ENCODE results near the gene MAP7D1. TPM values are rescaled to one million over a fixed set of nuclear protein-coding genes. Genes with fewer than 3 reads are reported as not detected.
"Not testable (repeated sequence)": the region's sequence is repeated elsewhere in the genome, so short reads cannot be mapped to it uniquely, and the experiment has no call there.

The MAP7D1 gene
- total and polyA plus RNA-seq, 2 experiments from 2014 or later: 46.0 to 97.8 TPM

- peak; percentile 100 for DNase-seq (ENCODE audit: low spot score)
- Histone ChIP-seq H3K4me2 (peak within 1 kb of the TSS; percentile 89), H3K9me2 (replicated peaks; ENCODE audit: insufficient read depth) (no peaks in the 10 kb centered on the region), H3K36me3 (replicated peaks; ENCODE audit: insufficient read depth, low read depth) (no peaks in the 10 kb centered on the region), H3K4me1 (ENCODE audit: insufficient read depth) (peaks cover 23% of the 10 kb centered on the region), H3K79me2 (peaks cover 46% of the 10 kb centered on the region), H4K20me1 (ENCODE audit: insufficient read depth, poor library complexity, severe bottlenecking) (peaks cover 42% of the 10 kb centered on the region), H3K27ac (peak within 1 kb of the TSS; percentile 93), H3K4me3 (peak within 1 kb of the TSS; percentile 46), H3K27me3 (no peaks in the 10 kb centered on the region), H2AFZ (peak within 1 kb of the TSS; percentile 28), H3K9me3 (ENCODE audit: low read depth) (no peaks in the 10 kb centered on the region)
- WGBS (ENCODE audit: low lambda C conversion rate, missing lambda C conversion rate): under 1% methylated on average over 22 of the region's 45 CpGs
- TF ChIP-seq CTCF (IDR thresholded peaks at IDR 0.05; ENCODE audit: poor library complexity) (no peak), EZH2 (IDR thresholded peaks at IDR 0.05; ENCODE audit: borderline replicate concordance) (no peak), EZH2phosphoT487 (IDR thresholded peaks at IDR 0.05; ENCODE audit: low read depth, severe bottlenecking, unreplicated experiment) (no peak)
These were observed 68.1 kb downstream of the MAP7D1 start, which contains the start of gene THRAP3 for GRCh38 chr1:36223996-36224536. Gene THRAP3, plus strand, starts transcription at chr1:36224443. Its CDS starts 58,121 bp downstream, at chr1:36282564.

GRCh38 chr1:36224537-36225282, 68.8 kb downstream of the MAP7D1 start:
- DNase-seq (ENCODE audit: low spot score): peak; percentile 89
- Histone ChIP-seq H3K4me2 (peak overlapping the region; percentile 89), H3K36me3 (replicated peaks; ENCODE audit: insufficient read depth, low read depth) (no peaks in the 10 kb centered on the region), H3K4me3 (peak overlapping the region; percentile 46), H3K9me3 (ENCODE audit: low read depth) (no peaks in the 10 kb centered on the region), H2AFZ (peak overlapping the region; percentile 7), H3K27me3 (no peaks in the 10 kb centered on the region), H3K27ac (peak overlapping the region; percentile 93), H4K20me1 (ENCODE audit: insufficient read depth, poor library complexity, severe bottlenecking) (peaks cover 47% of the 10 kb centered on the region), H3K9me2 (replicated peaks; ENCODE audit: insufficient read depth) (no peaks in the 10 kb centered on the region), H3K4me1 (ENCODE audit: insufficient read depth) (peaks cover 23% of the 10 kb centered on the region), H3K79me2 (peaks cover 52% of the 10 kb centered on the region)
- under 1% methylated on average over 24 of the region's 29 CpGs for WGBS (ENCODE audit: low lambda C conversion rate, missing lambda C conversion rate)
- TF ChIP-seq CTCF (IDR thresholded peaks at IDR 0.05; ENCODE audit: poor library complexity): peak; percentile 35
- no peak for TF ChIP-seq EZH2phosphoT487 (IDR thresholded peaks at IDR 0.05; ENCODE audit: low read depth, severe bottlenecking, unreplicated experiment)
- no peak for TF ChIP-seq EZH2 (IDR thresholded peaks at IDR 0.05; ENCODE audit: borderline replicate concordance)

GRCh38 chr1:36225283-36225899, 69.4 kb downstream of the MAP7D1 start:
- no peak for DNase-seq (ENCODE audit: low spot score)
- H4K20me1 ChIP-seq (ENCODE audit: insufficient read depth, poor library complexity, severe bottlenecking): peaks cover 53% of the 10 kb centered on the region

GRCh38 chr1:36230279-36230678, 74.3 kb downstream of the MAP7D1 start:
- H3K4me2 ChIP-seq; H3K9me3 ChIP-seq (ENCODE audit: low read depth); DNase-seq (ENCODE audit: low spot score); H3K9me2 ChIP-seq (replicated peaks; ENCODE audit: insufficient read depth); H3K36me3 ChIP-seq (replicated peaks; ENCODE audit: insufficient read depth, low read depth); H2AFZ ChIP-seq; H3K4me3 ChIP-seq; H3K27ac ChIP-seq; H3K27me3 ChIP-seq: not testable (repeated sequence)
- H3K4me1 ChIP-seq (ENCODE audit: insufficient read depth): peaks cover 14% of the 10 kb centered on the region
- H4K20me1 ChIP-seq (ENCODE audit: insufficient read depth, poor library complexity, severe bottlenecking): peaks cover 95% of the 10 kb centered on the region
- 98% methylated on average over 12 of the region's 12 CpGs for WGBS (ENCODE audit: low lambda C conversion rate, missing lambda C conversion rate)
- peaks cover 100% of the 10 kb centered on the region for H3K79me2 ChIP-seq

More at GRCh38 chr1:36225283-36225899, 69.4 kb downstream of the MAP7D1 start:
- Histone ChIP-seq H3K79me2 (peaks cover 59% of the 10 kb centered on the region), H3K27ac (peak overlapping the region; percentile 93), H3K4me3 (peak overlapping the region; percentile 46), H2AFZ (no peak overlapping the region), H3K36me3 (replicated peaks; ENCODE audit: insufficient read depth, low read depth) (no peaks in the 10 kb centered on the region), H3K9me2 (replicated peaks; ENCODE audit: insufficient read depth) (no peaks in the 10 kb centered on the region), H3K4me1 (ENCODE audit: insufficient read depth) (peaks cover 23% of the 10 kb centered on the region), H3K27me3 (no peaks in the 10 kb centered on the region), H3K9me3 (ENCODE audit: low read depth) (no peaks in the 10 kb centered on the region), H3K4me2 (peak overlapping the region; percentile 89)
- WGBS (ENCODE audit: low lambda C conversion rate, missing lambda C conversion rate): 40% methylated on average over 10 of the region's 10 CpGs
- TF ChIP-seq CTCF (IDR thresholded peaks at IDR 0.05; ENCODE audit: poor library complexity) (no peak), EZH2 (IDR thresholded peaks at IDR 0.05; ENCODE audit: borderline replicate concordance) (no peak), EZH2phosphoT487 (IDR thresholded peaks at IDR 0.05; ENCODE audit: low read depth, severe bottlenecking, unreplicated experiment) (no peak)

Measured in hepatocyte (in vitro differentiated cells).